GM18499 (cell line): ENCODE results near the gene DHRS12.
"Not testable (repeated sequence)": the region's sequence is repeated elsewhere in the genome, so short reads cannot be mapped to it uniquely, and the experiment has no call there.

Source experiments
- ATAC-seq: cut with Tn5 transposase; IDR thresholded peaks from one replicate; pipeline ENCODE4 v1.9.1; 2021; ENCODE audit warnings: moderate number of reproducible peaks; ENCODE audit not compliant: insufficient read depth, unreplicated experiment

DHRS12 gene

GRCh38 chr13:51828730-51829567 is 25.0 kb upstream of the DHRS12 start:
- ATAC-seq: no peak

- ATAC-seq: no peak
Measured at GRCh38 chr13:51827254-51827653, 23.3 kb upstream of the DHRS12 start.

- ATAC-seq: no peak
Measured at GRCh38 chr13:51826606-51827005, 22.6 kb upstream of the DHRS12 start.

GRCh38 chr13:51825681-51826254 is 21.8 kb upstream of the DHRS12 start:
- ATAC-seq: no peak

GRCh38 chr13:51825165-51825592 is 21.2 kb upstream of the DHRS12 start:
- no peak for ATAC-seq

GRCh38 chr13:51824712-51825111 is 20.7 kb upstream of the DHRS12 start:
- not testable (repeated sequence) for ATAC-seq

- ATAC-seq: no peak
Measured at GRCh38 chr13:51823863-51824262, 19.9 kb upstream of the DHRS12 start.

GRCh38 chr13:51823359-51823758 is 19.4 kb upstream of the DHRS12 start:
- no peak for ATAC-seq

- no peak for ATAC-seq
Measured at GRCh38 chr13:51822106-51822815, 18.3 kb upstream of the DHRS12 start.

GRCh38 chr13:51821606-51822005 is 17.6 kb upstream of the DHRS12 start:
- no peak for ATAC-seq

GRCh38 chr13:51820016-51820597 is 16.1 kb upstream of the DHRS12 start:
- ATAC-seq: no peak

- ATAC-seq: no peak
Measured at GRCh38 chr13:51819544-51819943, 15.6 kb upstream of the DHRS12 start.

- ATAC-seq: no peak
Measured at GRCh38 chr13:51818781-51819511, 15.0 kb upstream of the DHRS12 start.

GRCh38 chr13:51818276-51818675 is 14.3 kb upstream of the DHRS12 start:
- no peak for ATAC-seq

GRCh38 chr13:51817717-51818116 is 13.8 kb upstream of the DHRS12 start:
- no peak for ATAC-seq

- no peak for ATAC-seq
Measured at GRCh38 chr13:51816604-51817249, 12.8 kb upstream of the DHRS12 start.

GRCh38 chr13:51815848-51816247 is 11.9 kb upstream of the DHRS12 start:
- ATAC-seq: no peak

GRCh38 chr13:51814825-51815650 is 11.1 kb upstream of the DHRS12 start:
- ATAC-seq: peak; percentile 63

GRCh38 chr13:51814071-51814470 is 10.1 kb upstream of the DHRS12 start:
- ATAC-seq: no peak
